ENCODE results near the gene MYO10.
"Not testable (repeated sequence)": the region's sequence is repeated elsewhere in the genome, so short reads cannot be mapped to it uniquely, and the experiment has no call there.

MYO10 gene

DNA sequence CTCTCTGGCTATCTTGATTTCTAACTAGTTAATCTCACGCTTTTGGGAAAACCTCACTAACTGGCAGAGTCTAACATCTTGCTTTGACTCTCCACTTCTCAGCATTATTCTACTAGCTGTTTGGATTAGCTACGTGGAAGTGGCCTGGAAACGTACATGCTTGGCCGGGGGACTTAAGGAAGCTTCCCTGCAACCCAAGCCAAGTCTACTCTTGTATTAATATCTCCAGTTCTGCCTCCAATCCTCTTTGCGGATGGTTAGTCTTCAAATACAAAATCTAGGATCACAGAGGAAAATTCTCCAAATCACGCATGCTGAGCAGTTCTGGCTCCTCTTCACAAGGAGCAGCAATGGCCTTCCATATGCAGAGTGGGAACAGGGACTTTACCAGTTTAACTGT lies 267.5 kb downstream of the MYO10 start:
- no peak for DNase-seq (ENCODE audit: low spot score)

DNA sequence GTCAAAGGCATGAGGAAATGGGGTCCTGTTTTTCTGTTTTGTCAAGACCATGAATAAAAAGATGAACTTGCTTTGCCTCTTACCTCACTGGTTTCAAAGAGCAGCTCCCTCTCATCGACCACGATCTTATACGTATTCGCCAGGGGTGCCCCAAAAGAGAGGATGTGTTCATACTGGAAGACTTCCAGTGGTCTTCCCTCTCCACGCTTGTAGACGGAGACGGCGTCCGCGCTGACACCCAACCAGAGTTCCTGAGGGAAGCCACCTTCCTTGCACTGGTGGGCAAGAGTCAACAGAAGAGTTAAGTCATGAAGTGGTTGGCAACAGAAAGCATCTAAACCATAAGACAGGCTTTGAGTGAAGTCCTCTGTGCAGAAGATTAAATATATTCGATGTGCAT lies 267.9 kb downstream of the MYO10 start:
- DNase-seq (ENCODE audit: low spot score) = no peak

DNA sequence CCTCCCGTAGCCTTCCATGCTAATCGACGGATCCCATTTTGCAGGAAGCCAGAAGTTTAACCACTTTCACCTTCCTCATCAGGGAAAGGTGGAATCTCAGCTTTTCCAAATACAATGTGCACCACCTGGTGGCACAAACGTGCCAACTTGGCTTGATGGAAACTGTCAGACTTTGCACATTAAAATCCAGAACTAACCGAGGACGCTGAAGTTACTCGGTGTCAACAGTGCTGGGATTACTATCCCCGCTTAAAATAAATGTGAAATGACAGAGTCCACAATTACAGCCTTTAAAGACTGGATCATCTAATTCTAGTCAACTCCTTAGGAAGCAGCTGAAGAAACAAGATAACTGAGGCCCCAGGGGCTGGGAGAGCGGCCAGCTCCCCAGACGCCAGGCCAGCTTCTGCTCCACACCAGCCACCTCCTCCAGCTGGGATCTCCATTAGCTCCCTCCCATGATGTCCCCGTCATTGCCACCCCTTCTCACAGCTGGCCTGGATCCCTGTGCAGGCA lies 269.1 kb downstream of the MYO10 start:
- DNase-seq (ENCODE audit: low spot score) = no peak

DNA sequence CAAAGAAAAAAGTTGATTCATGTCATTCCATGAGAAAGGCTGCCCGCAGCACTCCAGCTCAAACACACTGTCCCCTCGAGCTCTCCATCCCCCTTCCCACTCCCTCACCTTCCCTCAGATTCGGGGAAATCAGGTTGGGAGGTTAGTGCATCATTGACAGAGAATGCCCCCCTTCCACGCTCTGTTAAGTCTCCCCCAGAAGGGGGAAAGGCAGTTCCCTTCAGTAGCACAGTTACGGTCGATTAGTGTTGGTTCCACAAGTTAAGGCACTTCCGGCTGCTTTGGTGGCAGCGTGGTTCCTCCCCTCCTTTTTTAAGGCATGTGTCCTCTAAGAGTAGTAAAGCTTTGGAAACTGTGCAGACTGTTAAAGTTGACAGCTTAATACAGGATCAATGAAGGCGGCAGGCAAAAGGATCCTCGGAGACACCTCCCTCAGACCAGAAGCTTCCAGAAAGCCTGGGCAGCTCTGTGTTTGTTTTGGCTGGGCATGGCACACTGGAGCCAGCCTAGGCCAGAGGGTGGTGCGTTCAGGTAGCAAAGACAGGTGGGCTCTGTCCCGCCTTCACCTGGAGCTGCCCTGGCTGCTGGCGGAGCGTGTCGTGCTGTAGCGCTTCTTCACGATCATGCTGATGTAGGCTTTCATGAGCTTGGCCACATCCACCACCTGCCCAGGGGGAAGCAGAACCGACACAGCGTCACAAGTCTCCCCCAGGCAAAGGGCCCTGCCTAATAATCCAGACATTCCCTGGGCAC lies 269.8 kb downstream of the MYO10 start:
- DNase-seq (ENCODE audit: low spot score) = no peak

GRCh38 chr5:16665601-16666000 lies 270.5 kb downstream of the MYO10 start:
- DNase-seq (ENCODE audit: low spot score) = no peak

- no peak for DNase-seq (ENCODE audit: low spot score)
Observed at GRCh38 chr5:16664368-16664767, 271.7 kb downstream of the MYO10 start.

- DNase-seq (ENCODE audit: low spot score) = no peak
Observed at GRCh38 chr5:16663840-16664239, 272.2 kb downstream of the MYO10 start.

GRCh38 chr5:16661713-16662112 lies 274.4 kb downstream of the MYO10 start:
- DNase-seq (ENCODE audit: low spot score) = no peak

DNA sequence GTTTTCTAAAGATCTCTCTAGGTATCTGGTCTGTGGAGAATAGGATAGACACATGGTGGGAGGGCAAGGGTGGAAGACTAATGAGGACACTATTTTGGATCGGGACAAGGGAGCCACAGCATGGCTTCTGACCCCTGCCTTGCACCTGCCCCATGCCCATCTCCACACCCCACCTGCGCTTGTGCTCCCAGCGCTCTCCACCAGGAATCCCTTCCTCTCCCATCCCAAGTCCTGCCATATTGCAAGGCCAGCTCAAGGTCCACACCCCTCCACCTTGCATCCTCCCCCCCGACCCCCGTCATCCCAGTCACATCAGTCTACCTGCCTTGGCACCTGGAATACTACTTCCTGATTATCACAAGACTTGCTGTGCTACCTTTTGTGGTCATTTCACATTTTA lies 275.1 kb downstream of the MYO10 start:
- DNase-seq (ENCODE audit: low spot score) = no peak

DNA sequence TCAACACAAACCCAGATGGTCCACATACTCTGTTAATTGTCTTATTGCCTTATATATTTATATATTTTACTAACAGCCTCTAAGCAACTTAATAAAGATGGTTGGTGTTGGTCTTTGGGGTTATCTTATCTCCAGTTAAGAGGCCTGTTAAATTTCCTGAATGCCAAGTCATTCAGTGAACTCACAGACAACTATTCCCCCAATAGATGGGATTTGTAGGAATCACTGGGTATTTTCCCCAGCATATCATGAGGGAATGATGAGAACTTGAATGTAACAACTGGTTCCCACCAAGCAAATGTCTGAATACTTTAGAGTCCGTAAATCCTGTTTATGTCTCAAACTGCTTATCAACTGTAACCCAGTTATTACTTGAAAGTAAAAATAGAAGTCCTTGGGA lies 276.6 kb downstream of the MYO10 start:
- DNase-seq (ENCODE audit: low spot score) = no peak

DNA sequence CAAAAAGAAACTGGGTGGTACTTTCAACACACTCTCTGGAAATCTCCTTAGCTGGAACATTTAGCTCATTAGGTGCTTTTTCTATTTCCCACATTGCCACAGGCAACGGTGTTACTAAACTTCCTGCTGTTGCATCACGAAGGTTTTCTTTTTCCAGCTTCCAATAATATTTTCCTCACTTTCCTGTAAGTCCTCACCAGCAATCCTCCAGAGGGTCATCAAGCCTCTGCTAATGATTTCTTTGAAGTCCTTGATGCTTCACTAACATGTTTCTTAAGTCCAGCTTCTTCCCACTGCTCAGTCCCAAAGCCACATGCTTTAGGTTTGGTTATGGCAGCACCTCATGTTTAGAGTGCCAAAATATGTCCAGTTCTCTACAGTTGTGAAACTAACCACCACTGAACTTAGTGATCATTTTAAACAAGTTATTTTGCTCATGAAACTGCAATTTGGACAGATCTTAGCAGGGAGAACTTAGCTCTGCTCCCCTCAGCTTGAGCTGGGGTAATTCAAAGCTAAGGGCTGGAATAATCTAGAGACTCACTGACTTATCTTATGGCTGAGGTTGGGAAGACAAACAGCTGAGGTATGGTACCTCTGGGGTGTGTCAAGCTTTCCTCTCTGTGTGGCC lies 279.4 kb downstream of the MYO10 start:
- no peak for DNase-seq (ENCODE audit: low spot score)

- no peak for DNase-seq (ENCODE audit: low spot score)
Observed at GRCh38 chr5:16654647-16655334, 281.3 kb downstream of the MYO10 start.

- DNase-seq (ENCODE audit: low spot score) = not testable (repeated sequence)
Observed at GRCh38 chr5:16648739-16649138, 287.3 kb downstream of the MYO10 start.

DNA sequence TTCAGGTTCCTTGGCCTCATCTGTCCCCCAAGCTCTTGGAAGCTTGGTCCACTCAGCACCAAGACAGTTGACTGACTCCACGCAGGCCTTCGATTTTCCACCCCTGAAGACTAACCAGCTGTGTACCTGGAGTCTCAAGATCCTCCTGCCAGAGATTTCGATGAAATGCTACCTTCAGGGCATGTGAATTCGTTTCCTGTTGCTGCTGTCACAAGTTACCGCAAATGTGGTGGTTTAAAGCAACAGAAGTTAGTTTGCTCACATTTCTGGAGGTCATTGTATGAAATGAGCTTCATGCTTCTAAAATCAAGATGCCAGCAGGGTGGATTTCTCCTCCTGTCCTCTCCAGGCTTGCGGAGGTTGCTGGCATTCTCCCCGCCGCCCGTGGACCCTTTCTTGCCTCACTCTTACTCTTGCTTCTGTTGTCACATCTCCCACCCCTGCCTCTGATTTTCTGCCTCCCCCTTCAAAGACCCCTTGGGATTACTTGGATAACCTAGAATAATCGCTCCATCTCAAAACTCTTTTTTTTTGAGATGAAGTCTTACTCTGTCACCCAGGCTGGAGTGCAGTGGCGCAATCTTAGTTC lies 291.7 kb downstream of the MYO10 start:
- DNase-seq (ENCODE audit: low spot score) = no peak

- DNase-seq (ENCODE audit: low spot score) = no peak
Observed at GRCh38 chr5:16642867-16643266, 293.2 kb downstream of the MYO10 start.

GRCh38 chr5:16639206-16639605 lies 296.9 kb downstream of the MYO10 start:
- no peak for DNase-seq (ENCODE audit: low spot score)

GRCh38 chr5:16628376-16628775 lies 307.7 kb downstream of the MYO10 start:
- no peak for DNase-seq (ENCODE audit: low spot score)

DNA sequence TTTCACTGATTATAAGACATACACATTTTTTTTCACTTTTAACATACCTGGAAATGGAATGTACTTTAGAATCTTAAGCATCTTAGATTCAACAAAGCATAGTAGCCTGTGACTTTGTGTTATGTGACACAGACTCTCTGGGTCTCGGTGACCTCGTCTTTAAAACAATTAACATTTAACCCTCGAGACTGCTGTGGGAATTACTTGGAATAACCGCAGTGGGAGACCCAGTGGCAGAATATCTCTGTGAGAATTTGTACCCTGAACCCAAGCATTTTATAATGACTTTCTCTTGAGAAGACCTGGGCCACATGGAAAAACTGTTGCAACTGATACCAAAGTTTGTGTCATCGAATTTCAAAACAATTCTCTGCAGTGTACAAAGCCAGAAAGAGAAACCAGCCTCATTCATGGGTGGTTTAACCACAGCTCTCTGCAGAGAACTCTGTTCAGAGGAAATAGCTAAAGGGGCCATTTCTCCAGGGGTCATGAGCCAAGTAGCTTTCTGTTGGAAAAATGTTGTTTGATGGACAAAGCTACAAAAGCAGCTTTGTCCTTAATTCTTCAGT lies 309.3 kb downstream of the MYO10 start:
- no peak for DNase-seq (ENCODE audit: low spot score)

GRCh38 chr5:16625096-16625495 lies 311.0 kb downstream of the MYO10 start:
- DNase-seq (ENCODE audit: low spot score) = no peak

DNA sequence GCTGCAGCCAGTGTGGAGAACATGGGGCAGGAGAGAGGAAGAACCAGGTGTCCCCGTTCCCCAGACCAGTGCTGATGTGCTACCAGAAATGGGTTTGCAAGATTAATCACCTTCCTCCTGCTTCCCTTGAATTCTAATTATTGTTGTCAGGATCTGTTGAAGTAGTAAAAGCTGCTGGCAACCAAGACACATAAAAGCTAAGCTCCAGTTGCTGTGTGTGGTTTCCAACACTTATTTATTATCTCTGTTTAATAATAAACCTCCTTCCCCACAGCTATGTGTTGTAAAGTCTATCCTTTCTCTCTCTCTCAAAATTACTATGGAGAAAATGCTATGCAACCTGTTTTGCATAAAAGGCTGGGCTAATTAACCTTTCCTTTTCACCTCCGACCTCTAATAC lies 317.0 kb downstream of the MYO10 start:
- no peak for DNase-seq (ENCODE audit: low spot score)

DNA sequence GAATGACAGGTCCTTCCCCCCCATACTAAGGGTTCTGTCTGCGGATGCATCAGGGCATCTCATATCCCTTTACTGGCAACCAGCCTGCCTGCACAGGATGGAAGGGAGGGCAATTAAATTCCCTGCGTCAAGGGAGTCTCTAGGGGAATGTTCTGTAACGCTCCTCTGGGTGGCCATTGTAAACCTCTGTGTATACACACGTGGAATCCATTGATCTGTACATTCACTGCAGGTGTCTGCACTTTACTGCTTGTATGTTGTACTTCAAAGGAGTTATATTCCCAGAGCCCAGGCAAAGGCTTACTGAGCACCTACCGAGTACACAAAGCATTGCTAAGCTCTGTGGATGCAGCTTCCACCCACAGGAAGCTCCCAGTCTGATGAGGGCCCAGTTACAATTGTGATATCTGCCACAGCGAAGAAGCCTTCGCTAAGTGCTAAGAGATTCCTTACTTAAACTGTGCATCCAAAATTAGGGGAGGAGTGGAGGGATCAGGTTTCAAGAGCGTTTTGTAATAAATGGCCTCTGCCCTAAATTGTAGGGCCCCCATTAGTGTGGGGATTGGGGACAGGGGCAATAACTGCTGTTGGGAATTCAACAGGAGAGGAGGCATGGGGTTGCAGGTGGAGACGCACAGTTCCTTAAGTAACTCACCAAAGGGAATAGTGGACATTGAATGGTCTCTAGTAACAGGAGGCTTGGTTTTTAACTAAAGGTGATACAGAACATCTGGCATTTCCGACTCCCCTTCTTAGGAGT lies 317.8 kb downstream of the MYO10 start:
- DNase-seq (ENCODE audit: low spot score) = no peak
